Upper lobe of left lung (tissue), 6 donors: ENCODE results near the gene HNF1A. TPM values are rescaled to one million over a fixed set of nuclear protein-coding genes. Genes with fewer than 3 reads are reported as not detected.

Experiments used
- ATAC-seq, 2 donors: fragments of 200-7000 bp; cut with Tn5 transposase; one replicate each; pipeline ENCODE4 v1.9.1; 2022; ENCODE audit warnings: mild to moderate bottlenecking in 2 of 2, moderate library complexity in 2 of 2; ENCODE audit not compliant: low FRiP score in 2 of 2
- DNase-seq, 2 donors: peaks; one replicate each; pipeline ENCODE4 v3.0.0-alpha.2; 2019 to 2020
- H3K27ac ChIP-seq, 4 donors: fragments of 200-600 bp; sonication (generic); one replicate each; pipeline ENCODE4 v1.5.1; 2016 to 2019
- H3K27me3 ChIP-seq, 4 donors: fragments of 200-600 bp; sonication (generic); one replicate each; pipeline ENCODE4 v1.5.1; 2017 to 2019
- H3K36me3 ChIP-seq, 4 donors: fragments of 200-600 bp; sonication (generic); one replicate each; pipeline ENCODE4 v1.5.1; 2016 to 2019
- H3K4me1 ChIP-seq, 4 donors: fragments of 200-600 bp; sonication (generic); one replicate each; pipeline ENCODE4 v1.5.1; 2018 to 2019
- H3K4me3 ChIP-seq, 4 donors: fragments of 200-600 bp; sonication (generic); one replicate each; pipeline ENCODE4 v1.5.1; 2017 to 2019; ENCODE audit warnings: mild to moderate bottlenecking in 2 of 4, moderate library complexity in 1 of 4
- H3K9me3 ChIP-seq, 4 donors: fragments of 200-600 bp; sonication (generic); one replicate each; pipeline ENCODE4 v1.5.1; 2018 to 2019
- EP300 ChIP-seq, 4 donors: sonication (generic); formaldehyde crosslinking; IDR thresholded peaks; one replicate each; pipeline ENCODE4 v1.5.1; 2017; ENCODE audit warnings: antibody characterized with exemption in 4 of 4, control low read depth in 2 of 4
- POLR2A ChIP-seq, 4 donors: fragments of 450-650 bp; IDR thresholded peaks; one replicate each; pipeline ENCODE4 v1.5.1; 2016 to 2017; ENCODE audit warnings: antibody characterized with exemption in 4 of 4, mild to moderate bottlenecking in 2 of 4
- POLR2AphosphoS5 ChIP-seq, 2 donors: sonication (generic); formaldehyde crosslinking; IDR thresholded peaks; one replicate each; pipeline ENCODE4 v1.5.1; 2017; ENCODE audit warnings: antibody characterized with exemption in 2 of 2
- WGBS, 2 donors: methylation state at CpG; one replicate each; pipeline ENCODE4 v1.1.5; 2017 to 2018; 5-methylcytosine and 5-hydroxymethylcytosine counted together
- total RNA-seq, 6 donors: library from RNA; depleted of rRNA in 4 of 6; stranded (reverse); fragments of >200 nt in 4 of 6; gene quantifications; one replicate each; pipeline versions ENCODE4 v1.1.0 to v1.2.1, GENCODE V29; 2016 to 2021
- TF ChIP-seq, protein P1 (sequence below), 6 experiments: fragments of 450-650 bp in 4 of 6; fragments of 200-600 bp in 2 of 6; sonication (generic) in 2 of 6; IDR thresholded peaks; one replicate each; pipeline ENCODE4 v1.5.1; 2016 to 2019; ENCODE audit warnings: antibody characterized with exemption in 6 of 6
- donor health status: DM: no; HTN: no; CAD: no; lungs with moderate emphysema.
- donor health status: DM: no; HTN: yes; CAD: no; lungs with severe emphysema.

Gene HNF1A
- total RNA-seq, 6 donors from 2014 or later, result 0.24 to 0.30 TPM; not detected in 4

- no peak overlapping the region for H3K4me3 ChIP-seq
- no peaks in the 10 kb centered on the region for H3K9me3 ChIP-seq
- 81 to 88% methylated on average over 11 of the region's 11 CpGs for WGBS, 2 donors
- peaks cover 0 to 5% (median 0%) of the 10 kb centered on the region in 4 donors for H3K4me1 ChIP-seq
- DNase-seq, result no peak
- ATAC-seq, result no peak
- H3K36me3 ChIP-seq, result peaks cover 7 to 42% (median 33%) of the 10 kb centered on the region in 4 donors
- TF ChIP-seq POLR2A (IDR thresholded peaks at IDR 0.05) (no peak), POLR2AphosphoS5 (IDR thresholded peaks at IDR 0.05) (no peak)
- TF ChIP-seq, protein P1, sequence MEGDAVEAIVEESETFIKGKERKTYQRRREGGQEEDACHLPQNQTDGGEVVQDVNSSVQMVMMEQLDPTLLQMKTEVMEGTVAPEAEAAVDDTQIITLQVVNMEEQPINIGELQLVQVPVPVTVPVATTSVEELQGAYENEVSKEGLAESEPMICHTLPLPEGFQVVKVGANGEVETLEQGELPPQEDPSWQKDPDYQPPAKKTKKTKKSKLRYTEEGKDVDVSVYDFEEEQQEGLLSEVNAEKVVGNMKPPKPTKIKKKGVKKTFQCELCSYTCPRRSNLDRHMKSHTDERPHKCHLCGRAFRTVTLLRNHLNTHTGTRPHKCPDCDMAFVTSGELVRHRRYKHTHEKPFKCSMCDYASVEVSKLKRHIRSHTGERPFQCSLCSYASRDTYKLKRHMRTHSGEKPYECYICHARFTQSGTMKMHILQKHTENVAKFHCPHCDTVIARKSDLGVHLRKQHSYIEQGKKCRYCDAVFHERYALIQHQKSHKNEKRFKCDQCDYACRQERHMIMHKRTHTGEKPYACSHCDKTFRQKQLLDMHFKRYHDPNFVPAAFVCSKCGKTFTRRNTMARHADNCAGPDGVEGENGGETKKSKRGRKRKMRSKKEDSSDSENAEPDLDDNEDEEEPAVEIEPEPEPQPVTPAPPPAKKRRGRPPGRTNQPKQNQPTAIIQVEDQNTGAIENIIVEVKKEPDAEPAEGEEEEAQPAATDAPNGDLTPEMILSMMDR (IDR thresholded peaks at IDR 0.05), result no peak
- no peaks in the 10 kb centered on the region for H3K27me3 ChIP-seq
- H3K27ac ChIP-seq, result no peak overlapping the region
Observed at GRCh38 chr12:121000530-121000929, 22.2 kb downstream of the HNF1A start.

DNA sequence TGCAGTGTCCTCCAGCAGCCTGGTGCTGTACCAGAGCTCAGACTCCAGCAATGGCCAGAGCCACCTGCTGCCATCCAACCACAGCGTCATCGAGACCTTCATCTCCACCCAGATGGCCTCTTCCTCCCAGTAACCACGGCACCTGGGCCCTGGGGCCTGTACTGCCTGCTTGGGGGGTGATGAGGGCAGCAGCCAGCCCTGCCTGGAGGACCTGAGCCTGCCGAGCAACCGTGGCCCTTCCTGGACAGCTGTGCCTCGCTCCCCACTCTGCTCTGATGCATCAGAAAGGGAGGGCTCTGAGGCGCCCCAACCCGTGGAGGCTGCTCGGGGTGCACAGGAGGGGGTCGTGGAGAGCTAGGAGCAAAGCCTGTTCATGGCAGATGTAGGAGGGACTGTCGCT, 22.7 kb downstream of the HNF1A start:
- Histone ChIP-seq H3K4me3 (no peak overlapping the region), H3K27ac (no peak overlapping the region), H3K27me3 (no peaks in the 10 kb centered on the region), H3K4me1 (peaks cover 0 to 5% (median 0%) of the 10 kb centered on the region in 4 donors), H3K9me3 (no peaks in the 10 kb centered on the region), H3K36me3 (peaks cover 7 to 47% (median 36%) of the 10 kb centered on the region in 4 donors)
- 89 to 92% methylated on average over 8 to 11 of the region's 11 CpGs for WGBS, 2 donors
- DNase-seq (peak in 1 of 2 donors; percentile 62), ATAC-seq (no peak)
- TF ChIP-seq EP300 (IDR thresholded peaks at IDR 0.05) (no peak), POLR2A (IDR thresholded peaks at IDR 0.05) (no peak), POLR2AphosphoS5 (IDR thresholded peaks at IDR 0.05) (no peak)
- TF ChIP-seq, protein P1 (IDR thresholded peaks at IDR 0.05), result no peak

DNA sequence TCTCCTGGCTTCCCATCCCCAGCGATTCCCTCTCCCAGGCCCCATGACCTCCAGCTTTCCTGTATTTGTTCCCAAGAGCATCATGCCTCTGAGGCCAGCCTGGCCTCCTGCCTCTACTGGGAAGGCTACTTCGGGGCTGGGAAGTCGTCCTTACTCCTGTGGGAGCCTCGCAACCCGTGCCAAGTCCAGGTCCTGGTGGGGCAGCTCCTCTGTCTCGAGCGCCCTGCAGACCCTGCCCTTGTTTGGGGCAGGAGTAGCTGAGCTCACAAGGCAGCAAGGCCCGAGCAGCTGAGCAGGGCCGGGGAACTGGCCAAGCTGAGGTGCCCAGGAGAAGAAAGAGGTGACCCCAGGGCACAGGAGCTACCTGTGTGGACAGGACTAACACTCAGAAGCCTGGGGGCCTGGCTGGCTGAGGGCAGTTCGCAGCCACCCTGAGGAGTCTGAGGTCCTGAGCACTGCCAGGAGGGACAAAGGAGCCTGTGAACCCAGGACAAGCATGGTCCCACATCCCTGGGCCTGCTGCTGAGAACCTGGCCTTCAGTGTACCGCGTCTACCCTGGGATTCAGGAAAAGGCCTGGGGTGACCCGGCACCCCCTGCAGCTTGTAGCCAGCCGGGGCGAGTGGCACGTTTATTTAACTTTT, 23.6 kb downstream of the HNF1A start:
- WGBS, 2 donors, result 88 to 92% methylated on average over 6 to 12 of the region's 16 CpGs
- H3K27ac ChIP-seq, result no peak overlapping the region
- H3K4me3 ChIP-seq, result no peak overlapping the region
- peaks cover 0 to 5% (median 0%) of the 10 kb centered on the region in 4 donors for H3K4me1 ChIP-seq
- H3K9me3 ChIP-seq, result no peaks in the 10 kb centered on the region
- ATAC-seq (no peak), DNase-seq (peak in 1 of 2 donors; percentile 60)
- no peaks in the 10 kb centered on the region for H3K27me3 ChIP-seq
- peaks cover 7 to 55% (median 37%) of the 10 kb centered on the region in 4 donors for H3K36me3 ChIP-seq
- TF ChIP-seq POLR2A (IDR thresholded peaks at IDR 0.05), result no peak
- no peak for TF ChIP-seq EP300 (IDR thresholded peaks at IDR 0.05)
- TF ChIP-seq, protein P1 (IDR thresholded peaks at IDR 0.05), result no peak
- TF ChIP-seq POLR2AphosphoS5 (IDR thresholded peaks at IDR 0.05), result no peak

GRCh38 chr12:121003650-121004049, 25.3 kb downstream of the HNF1A start:
- ATAC-seq, result no peak
- no peak for TF ChIP-seq EP300 (IDR thresholded peaks at IDR 0.05)
- TF ChIP-seq, protein P1 (IDR thresholded peaks at IDR 0.05), result peak in 1 of 6 experiments; percentile 7
- peaks cover 0 to 5% (median 0%) of the 10 kb centered on the region in 4 donors for H3K4me1 ChIP-seq

More at GRCh38 chr12:121003650-121004049, 25.3 kb downstream of the HNF1A start:
- Histone ChIP-seq H3K4me3 (no peak overlapping the region), H3K36me3 (peaks cover 7 to 72% (median 50%) of the 10 kb centered on the region in 4 donors), H3K27ac (no peak overlapping the region), H3K27me3 (no peaks in the 10 kb centered on the region), H3K9me3 (no peaks in the 10 kb centered on the region)
- 82 to 88% methylated on average over 3 to 4 of the region's 4 CpGs for WGBS, 2 donors
- peak in 1 of 2 donors; percentile 57 for DNase-seq
